Fibroblast of skin of left quadriceps (primary cell): ENCODE data around the gene ADAM11.

Source experiments
- DNase-seq, 2 experiments: peaks; one replicate each; pipeline ENCODE4 v3.0.0-alpha.2; 2013; ENCODE audit warnings: low read depth in 2 of 2

ADAM11 gene

DNA sequence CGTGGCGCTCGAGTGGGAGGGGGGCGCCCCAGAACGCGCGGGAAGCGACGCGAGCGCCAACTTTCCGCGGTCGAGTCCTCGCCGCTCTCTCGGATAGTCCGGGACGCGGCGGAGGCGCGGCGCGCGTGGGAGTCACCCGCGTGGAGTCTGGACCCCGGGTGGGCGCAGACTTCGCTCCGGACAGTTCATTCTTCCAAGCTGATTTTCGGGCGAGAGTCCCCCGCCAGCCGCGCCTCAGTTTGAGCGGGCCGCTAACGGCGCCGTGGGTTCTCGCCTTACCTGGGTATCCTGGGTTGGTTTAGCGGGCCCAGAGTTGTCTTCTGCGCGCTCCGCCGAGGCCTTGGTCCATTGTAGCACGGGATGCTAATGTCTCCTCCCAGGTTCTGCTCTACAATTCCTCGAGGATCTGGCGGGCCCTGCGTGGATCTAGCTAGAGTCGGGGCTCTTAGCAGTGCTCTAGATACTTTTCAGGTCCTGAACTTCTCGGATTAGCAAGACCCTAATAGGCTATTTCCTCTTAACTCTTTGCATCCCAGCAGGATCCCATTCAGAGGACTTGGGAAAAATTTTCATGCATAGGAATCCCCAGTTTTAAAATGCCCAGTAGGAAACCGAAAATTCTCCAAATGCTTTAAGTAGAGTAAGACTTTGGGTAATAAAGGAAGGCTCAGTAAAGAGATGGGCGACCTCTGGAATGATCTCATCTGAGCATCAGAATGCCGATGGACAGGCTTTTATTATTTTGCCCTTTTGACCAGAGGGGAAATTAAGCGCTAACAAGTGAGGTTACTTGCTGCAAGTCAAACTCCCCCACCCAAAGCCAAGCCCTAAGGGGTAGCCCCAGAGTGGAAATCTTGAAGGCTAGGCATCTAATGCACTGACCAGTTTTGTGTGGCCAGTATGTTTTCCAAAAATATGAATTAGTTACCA is 71.8 kb downstream of the ADAM11 start:
- DNase-seq: no peak

DNA sequence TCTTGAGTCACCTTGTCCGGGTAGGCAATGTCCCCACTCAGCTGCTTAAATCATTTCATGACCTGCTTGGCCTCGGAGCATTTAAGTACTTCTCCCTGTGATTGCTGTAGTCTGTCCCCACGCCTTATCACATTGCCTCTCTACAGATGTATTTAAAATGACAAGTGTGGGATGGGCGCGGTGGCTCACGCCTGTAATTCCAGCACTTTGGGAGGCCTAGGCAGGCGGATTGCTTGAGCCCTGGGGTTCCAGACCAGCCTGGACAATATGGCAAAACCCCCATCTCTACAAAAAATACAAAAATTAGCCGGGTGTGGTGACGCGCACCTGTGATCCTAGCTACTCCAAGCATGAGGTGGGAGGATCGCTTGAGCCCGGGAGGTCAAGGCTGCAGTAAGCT is 72.6 kb downstream of the ADAM11 start:
- no peak for DNase-seq
